ENCODE measurements around the gene SSPN. TPM values are rescaled to one million over a fixed set of nuclear protein-coding genes. Genes with fewer than 3 reads are reported as not detected.

Gene SSPN
- total RNA-seq, 1 experiment from 2014 or later: 3.1 TPM

- Histone ChIP-seq H3K9me3 (no peaks in the 10 kb centered on the region), H3K4me3 (ENCODE audit: low read depth, low read length) (no peak overlapping the region), H3K4me1 (peaks cover 47% of the 10 kb centered on the region), H3K27me3 (replicated peaks; ENCODE audit: control insufficient read depth, insufficient read depth, low read length) (no peaks in the 10 kb centered on the region), H3K36me3 (ENCODE audit: control insufficient read depth, insufficient read depth, low read length) (no peaks in the 10 kb centered on the region)
- peak overlapping the region; percentile 92 for H3K27ac Mint-ChIP-seq (ENCODE audit: unreplicated experiment)
- H3K27me3 Mint-ChIP-seq (ENCODE audit: insufficient read depth, unreplicated experiment): no peaks in the 10 kb centered on the region
- no TSS peak for BruUV-seq (replicated peaks)
- H3K4me3 Mint-ChIP-seq (ENCODE audit: unreplicated experiment): no peak overlapping the region
- intact Hi-C loops (cut with micrococcal nuclease; ENCODE audit: unreplicated experiment): no loop called here
- no peak for DNase-seq
- peaks cover 9% of the 10 kb centered on the region for H3K36me3 Mint-ChIP-seq (ENCODE audit: insufficient read depth, unreplicated experiment)
- ChIA-PET POLR2A (no interaction called here), CTCF (no interaction called here)
- no peaks in the 10 kb centered on the region for H3K9me3 Mint-ChIP-seq (ENCODE audit: unreplicated experiment)
- peaks cover 30% of the 10 kb centered on the region for H3K4me1 Mint-ChIP-seq (ENCODE audit: low read depth, unreplicated experiment)
- TF ChIP-seq, protein P1, sequence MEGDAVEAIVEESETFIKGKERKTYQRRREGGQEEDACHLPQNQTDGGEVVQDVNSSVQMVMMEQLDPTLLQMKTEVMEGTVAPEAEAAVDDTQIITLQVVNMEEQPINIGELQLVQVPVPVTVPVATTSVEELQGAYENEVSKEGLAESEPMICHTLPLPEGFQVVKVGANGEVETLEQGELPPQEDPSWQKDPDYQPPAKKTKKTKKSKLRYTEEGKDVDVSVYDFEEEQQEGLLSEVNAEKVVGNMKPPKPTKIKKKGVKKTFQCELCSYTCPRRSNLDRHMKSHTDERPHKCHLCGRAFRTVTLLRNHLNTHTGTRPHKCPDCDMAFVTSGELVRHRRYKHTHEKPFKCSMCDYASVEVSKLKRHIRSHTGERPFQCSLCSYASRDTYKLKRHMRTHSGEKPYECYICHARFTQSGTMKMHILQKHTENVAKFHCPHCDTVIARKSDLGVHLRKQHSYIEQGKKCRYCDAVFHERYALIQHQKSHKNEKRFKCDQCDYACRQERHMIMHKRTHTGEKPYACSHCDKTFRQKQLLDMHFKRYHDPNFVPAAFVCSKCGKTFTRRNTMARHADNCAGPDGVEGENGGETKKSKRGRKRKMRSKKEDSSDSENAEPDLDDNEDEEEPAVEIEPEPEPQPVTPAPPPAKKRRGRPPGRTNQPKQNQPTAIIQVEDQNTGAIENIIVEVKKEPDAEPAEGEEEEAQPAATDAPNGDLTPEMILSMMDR (IDR thresholded peaks at IDR 0.05; ENCODE audit: insufficient read depth in 1 of 2, low read depth in 1 of 2, low read length in 1 of 2, severe bottlenecking in 1 of 2, unreplicated experiment in 1 of 2): no peak
Measured at GRCh38 chr12:26271889-26272492, 76.6 kb downstream of the SSPN start.

DNA sequence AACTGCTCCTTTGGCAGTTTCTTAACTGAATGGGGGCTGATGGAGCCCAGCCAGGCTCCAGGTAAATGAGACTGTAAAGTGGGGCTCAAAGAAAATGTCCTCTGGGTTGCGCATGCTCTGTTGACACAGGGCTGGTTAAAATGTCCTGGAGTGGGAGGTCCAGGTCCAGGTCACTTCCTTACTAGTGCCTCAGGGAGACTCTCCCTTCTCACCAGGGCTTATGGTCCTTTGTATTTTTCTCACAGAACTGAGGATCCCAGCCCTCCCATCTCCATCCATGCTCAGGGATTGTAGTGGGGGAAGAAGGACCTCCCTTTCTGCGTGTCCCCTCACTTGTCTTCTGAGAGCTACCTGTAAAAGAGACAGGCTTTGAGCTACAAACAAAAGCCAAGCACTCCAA, 77.5 kb downstream of the SSPN start:
- intact Hi-C loops (cut with micrococcal nuclease; ENCODE audit: unreplicated experiment): no loop called here
- TF ChIP-seq, protein P1 (IDR thresholded peaks at IDR 0.05; ENCODE audit: insufficient read depth in 1 of 2, low read depth in 1 of 2, low read length in 1 of 2, severe bottlenecking in 1 of 2, unreplicated experiment in 1 of 2): no peak
- no peaks in the 10 kb centered on the region for H3K9me3 Mint-ChIP-seq (ENCODE audit: unreplicated experiment)
- Histone ChIP-seq H3K4me1 (peaks cover 47% of the 10 kb centered on the region), H3K36me3 (ENCODE audit: control insufficient read depth, insufficient read depth, low read length) (no peaks in the 10 kb centered on the region), H3K4me3 (ENCODE audit: low read depth, low read length) (no peak overlapping the region), H3K9me3 (no peaks in the 10 kb centered on the region), H3K27me3 (replicated peaks; ENCODE audit: control insufficient read depth, insufficient read depth, low read length) (no peaks in the 10 kb centered on the region)
- H3K4me1 Mint-ChIP-seq (ENCODE audit: low read depth, unreplicated experiment): peaks cover 30% of the 10 kb centered on the region
- H3K4me3 Mint-ChIP-seq (ENCODE audit: unreplicated experiment): no peak overlapping the region
- DNase-seq: no peak
- no peaks in the 10 kb centered on the region for H3K27me3 Mint-ChIP-seq (ENCODE audit: insufficient read depth, unreplicated experiment)
- BruUV-seq (replicated peaks): no TSS peak
- ChIA-PET CTCF (no interaction called here), POLR2A (interaction anchor here (0.6 kb wide), 1 partner anchor 156 kb away, joined by 3 read pairs; no protein-coding TSS in a partner anchor)
- H3K27ac Mint-ChIP-seq (ENCODE audit: unreplicated experiment): peak overlapping the region; percentile 92
- H3K36me3 Mint-ChIP-seq (ENCODE audit: insufficient read depth, unreplicated experiment): peaks cover 9% of the 10 kb centered on the region

DNA sequence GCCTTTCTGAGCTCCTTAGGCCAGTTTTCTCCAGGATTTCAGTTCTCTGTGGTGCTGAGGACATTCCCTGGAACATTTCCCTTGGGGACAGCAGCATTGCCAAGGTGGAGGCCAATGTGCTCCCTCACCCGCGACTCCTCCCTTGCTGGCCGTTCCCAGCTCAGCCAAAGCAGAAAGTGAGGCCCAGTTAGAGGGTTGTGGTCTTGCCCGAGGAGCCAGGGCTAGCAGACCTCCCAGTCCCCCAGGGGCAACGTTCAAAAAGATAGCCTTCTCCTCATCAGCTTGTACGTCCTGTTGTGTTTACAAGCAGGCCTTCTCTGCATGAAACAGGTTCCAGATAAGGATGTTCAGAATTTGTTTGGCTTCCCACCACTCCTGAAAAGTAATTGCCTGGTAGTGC, 78.4 kb downstream of the SSPN start:
- BruUV-seq (replicated peaks): no TSS peak
- CTCF ChIA-PET: interaction anchor here (0.6 to 1.2 kb wide), 4 partner anchors 76 to 179 kb away, joined by 3 to 6 read pairs (median 4); no protein-coding TSS in a partner anchor
- no peaks in the 10 kb centered on the region for H3K36me3 ChIP-seq (ENCODE audit: control insufficient read depth, insufficient read depth, low read length)
- H3K27ac Mint-ChIP-seq (ENCODE audit: unreplicated experiment): peak overlapping the region; percentile 92
- DNase-seq: no peak
- H3K9me3 Mint-ChIP-seq (ENCODE audit: unreplicated experiment): no peaks in the 10 kb centered on the region
- POLR2A ChIA-PET: interaction anchor here (0.6 kb wide), 1 partner anchor 918 kb away, joined by 7 read pairs; no protein-coding TSS in a partner anchor
- no peaks in the 10 kb centered on the region for H3K27me3 ChIP-seq (replicated peaks; ENCODE audit: control insufficient read depth, insufficient read depth, low read length)
- H3K4me1 Mint-ChIP-seq (ENCODE audit: low read depth, unreplicated experiment): peaks cover 30% of the 10 kb centered on the region
- no peak overlapping the region for H3K4me3 ChIP-seq (ENCODE audit: low read depth, low read length)
- TF ChIP-seq, protein P1 (IDR thresholded peaks at IDR 0.05; ENCODE audit: insufficient read depth in 1 of 2, low read depth in 1 of 2, low read length in 1 of 2, severe bottlenecking in 1 of 2, unreplicated experiment in 1 of 2): no peak
- H3K9me3 ChIP-seq: no peaks in the 10 kb centered on the region
- H3K4me3 Mint-ChIP-seq (ENCODE audit: unreplicated experiment): no peak overlapping the region
- peaks cover 9% of the 10 kb centered on the region for H3K36me3 Mint-ChIP-seq (ENCODE audit: insufficient read depth, unreplicated experiment)
- H3K27me3 Mint-ChIP-seq (ENCODE audit: insufficient read depth, unreplicated experiment): no peaks in the 10 kb centered on the region
- intact Hi-C loops (cut with micrococcal nuclease; ENCODE audit: unreplicated experiment): loop anchor here (1.0 to 2.0 kb wide), 4 partner anchors 87 to 177 kb away; no protein-coding TSS in a partner anchor
- H3K4me1 ChIP-seq: peaks cover 47% of the 10 kb centered on the region

Measured in Caco-2 (cell line).